Thymus (tissue), 11 donors: ENCODE measurements around the gene ADAMTS9. TPM values are rescaled to one million over a fixed set of nuclear protein-coding genes. Genes with fewer than 3 reads are reported as not detected.

Experiments
- DNase-seq, 9 donors: peaks; one replicate each; pipeline ENCODE4 v3.0.0-alpha.2; 2013; ENCODE audit warnings: low spot score in 9 of 9, low read depth in 6 of 9, missing footprints in 1 of 9
- H3K27ac ChIP-seq, 2 donors: one replicate each; pipeline ENCODE4 v1.5.1; 2013; ENCODE audit warnings: control low read depth in 1 of 2, low read depth in 1 of 2, low read length in 1 of 2, mild to moderate bottlenecking in 1 of 2, moderate library complexity in 1 of 2
- H3K27me3 ChIP-seq, 2 donors: one replicate each; pipeline ENCODE4 v1.5.1; 2013; ENCODE audit warnings: low read length in 1 of 2; ENCODE audit not compliant: control insufficient read depth in 2 of 2, insufficient read depth in 1 of 2
- H3K36me3 ChIP-seq, 2 donors: one replicate each; pipeline ENCODE4 v1.5.1; 2013; ENCODE audit warnings: low read length in 1 of 2, mild to moderate bottlenecking in 1 of 2, moderate library complexity in 1 of 2; ENCODE audit not compliant: control insufficient read depth in 2 of 2, insufficient read depth in 2 of 2
- H3K4me1 ChIP-seq, 2 donors: one replicate each; pipeline ENCODE4 v1.5.1; 2013; ENCODE audit warnings: low read length in 2 of 2; ENCODE audit not compliant: control insufficient read depth in 2 of 2, insufficient read depth in 2 of 2
- H3K4me3 ChIP-seq, 2 donors: one replicate each; pipeline ENCODE4 v1.5.1; 2013; ENCODE audit warnings: low read length in 2 of 2, control low read depth in 1 of 2, mild to moderate bottlenecking in 1 of 2
- H3K9me3 ChIP-seq, 2 donors: one replicate each; pipeline ENCODE4 v1.5.1; 2013; ENCODE audit warnings: low read length in 1 of 2, mild to moderate bottlenecking in 1 of 2; ENCODE audit not compliant: control insufficient read depth in 2 of 2, insufficient read depth in 1 of 2
- WGBS: extraction: QIAGEN DNeasy Blood & Tissue Kit; methylation state at CpG from one replicate; pipeline ENCODE4 v1.1.7; 2013; 5-methylcytosine and 5-hydroxymethylcytosine counted together
- polyA plus RNA-seq: library from polyadenylated mRNA; stranded (reverse); fragments of 200-250 nt; gene quantifications from one replicate; pipeline ENCODE4 v1.2.3, GENCODE V29; 2013
- total RNA-seq: library from RNA; stranded (reverse); fragments of 120-200 nt; gene quantifications from one replicate; pipeline ENCODE4 v1.2.4, GENCODE V29; 2013
- donor health status: healthy.

Gene ADAMTS9
- total and polyA plus RNA-seq, 2 donors = 3.7 to 8.0 TPM

GRCh38 chr3:64620020-64620419, 67.8 kb downstream of the ADAMTS9 start:
- Histone ChIP-seq H3K9me3 (no peaks in the 10 kb centered on the region), H3K36me3 (no peaks in the 10 kb centered on the region), H3K4me3 (no peak overlapping the region), H3K27me3 (no peaks in the 10 kb centered on the region), H3K27ac (no peak overlapping the region), H3K4me1 (no peaks in the 10 kb centered on the region)
- no peak for DNase-seq
- 92% methylated on average over 1 of the region's 1 CpG for whole genome bisulfite sequencing

DNA sequence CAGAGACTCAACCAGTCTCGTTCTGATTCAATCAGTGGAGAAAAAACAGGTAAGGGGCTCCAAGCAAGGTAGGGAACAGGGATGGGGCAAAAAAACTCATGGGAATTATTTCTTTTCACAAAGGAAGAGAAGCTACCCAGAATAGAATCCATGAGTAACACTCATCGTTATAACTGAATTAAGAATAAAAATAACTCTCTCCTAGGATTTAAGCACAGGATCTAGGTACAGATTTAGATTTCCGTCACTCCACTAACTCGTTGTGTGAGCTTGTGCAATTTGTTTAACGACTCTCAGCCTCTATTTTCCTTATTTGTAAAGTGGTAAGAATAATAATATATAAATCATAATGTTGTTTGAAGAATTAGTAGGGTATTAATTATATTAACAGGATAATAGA, 68.6 kb downstream of the ADAMTS9 start:
- Histone ChIP-seq H3K4me1 (no peaks in the 10 kb centered on the region), H3K9me3 (no peaks in the 10 kb centered on the region), H3K27ac (no peak overlapping the region), H3K4me3 (no peak overlapping the region), H3K27me3 (no peaks in the 10 kb centered on the region), H3K36me3 (no peaks in the 10 kb centered on the region)
- DNase-seq = no peak
- 94% methylated on average over 5 of the region's 5 CpGs for WGBS

DNA sequence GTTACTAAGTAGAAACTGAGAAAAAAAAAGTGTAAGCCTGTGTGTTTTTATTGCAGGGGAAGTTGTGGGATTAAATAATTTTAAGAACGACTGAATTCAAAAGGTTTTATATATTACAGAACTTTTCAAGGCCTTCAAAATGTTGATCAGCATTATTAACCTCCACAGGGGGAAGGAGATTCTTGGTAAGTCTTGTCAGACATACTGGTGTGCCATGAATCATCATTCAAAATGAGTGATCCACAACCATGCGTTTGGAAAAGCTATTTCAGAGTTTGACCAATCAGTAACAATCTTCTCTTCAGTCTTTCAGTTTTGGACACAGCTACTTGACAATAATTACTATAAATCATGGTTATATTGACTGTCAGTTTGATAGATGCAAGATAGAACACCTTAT, 70.2 kb downstream of the ADAMTS9 start:
- 53% methylated on average over 2 of the region's 2 CpGs for WGBS
- no peaks in the 10 kb centered on the region for H3K36me3 ChIP-seq

GRCh38 chr3:64616953-64617352, 70.8 kb downstream of the ADAMTS9 start:
- WGBS = 19% methylated on average over 2 of the region's 2 CpGs
- H3K4me1 ChIP-seq = no peaks in the 10 kb centered on the region
- no peak overlapping the region for H3K4me3 ChIP-seq
- no peak for DNase-seq
- H3K27me3 ChIP-seq = no peaks in the 10 kb centered on the region
- H3K27ac ChIP-seq = no peak overlapping the region
- no peaks in the 10 kb centered on the region for H3K9me3 ChIP-seq
- H3K36me3 ChIP-seq = no peaks in the 10 kb centered on the region

More for the DNA sequence above, 70.2 kb downstream of the ADAMTS9 start:
- no peak for DNase-seq
- Histone ChIP-seq H3K27ac (no peak overlapping the region), H3K9me3 (no peaks in the 10 kb centered on the region), H3K27me3 (no peaks in the 10 kb centered on the region), H3K4me1 (no peaks in the 10 kb centered on the region), H3K4me3 (no peak overlapping the region)

GRCh38 chr3:64612916-64613526, 74.8 kb downstream of the ADAMTS9 start:
- no peaks in the 10 kb centered on the region for H3K9me3 ChIP-seq
- no peak overlapping the region for H3K4me3 ChIP-seq
- H3K27ac ChIP-seq = no peak overlapping the region
- WGBS = 92% methylated on average over 11 of the region's 11 CpGs
- no peaks in the 10 kb centered on the region for H3K36me3 ChIP-seq
- DNase-seq = no peak
- no peaks in the 10 kb centered on the region for H3K4me1 ChIP-seq
- H3K27me3 ChIP-seq = no peaks in the 10 kb centered on the region

DNA sequence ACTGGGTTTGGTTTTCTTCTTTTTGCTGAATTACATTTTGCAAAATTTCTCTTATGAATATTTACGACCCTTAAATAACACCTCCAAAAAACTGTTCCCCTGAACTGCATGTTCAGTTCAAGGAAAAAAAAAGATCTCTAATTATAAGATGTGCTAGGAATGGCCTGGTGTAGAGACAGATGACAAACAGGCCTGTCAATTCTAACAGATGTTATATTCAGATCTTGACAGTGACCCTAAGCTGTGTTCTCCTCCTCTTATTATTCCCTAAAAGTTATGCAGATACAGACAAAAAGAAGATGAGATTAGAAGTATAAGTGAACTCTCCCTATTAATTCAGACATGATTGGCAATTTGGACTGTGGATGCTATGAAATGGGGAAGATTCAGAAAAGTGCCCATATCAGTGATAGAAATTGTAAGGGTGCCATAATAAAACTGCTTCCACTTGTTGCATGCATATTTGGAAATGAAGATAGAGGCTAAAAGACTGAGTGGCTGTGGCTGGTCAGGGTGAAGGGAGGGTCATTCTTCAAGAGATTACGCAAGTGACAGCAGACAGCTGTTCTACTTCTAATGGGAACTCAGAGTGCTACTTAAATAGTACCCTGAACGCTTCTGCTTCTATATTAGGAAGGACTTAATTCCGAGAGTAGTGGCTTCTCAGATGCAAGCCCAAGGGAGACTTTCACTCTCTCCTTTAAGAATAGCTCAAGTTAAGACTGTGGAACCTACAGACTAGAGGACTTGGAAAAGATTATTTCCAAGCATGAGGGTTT, 75.5 kb downstream of the ADAMTS9 start:
- Histone ChIP-seq H3K36me3 (no peaks in the 10 kb centered on the region), H3K27ac (no peak overlapping the region), H3K4me1 (no peaks in the 10 kb centered on the region), H3K9me3 (no peaks in the 10 kb centered on the region), H3K4me3 (no peak overlapping the region), H3K27me3 (no peaks in the 10 kb centered on the region)
- no peak for DNase-seq
- WGBS = 85% methylated on average over 4 of the region's 4 CpGs

- 96% methylated on average over 2 of the region's 2 CpGs for WGBS
- no peak for DNase-seq
- Histone ChIP-seq H3K27me3 (no peaks in the 10 kb centered on the region), H3K4me1 (no peaks in the 10 kb centered on the region), H3K4me3 (no peak overlapping the region), H3K36me3 (no peaks in the 10 kb centered on the region), H3K9me3 (no peaks in the 10 kb centered on the region), H3K27ac (no peak overlapping the region)
Observed at GRCh38 chr3:64608741-64609140, 79.1 kb downstream of the ADAMTS9 start.

GRCh38 chr3:64607032-64607551, 80.7 kb downstream of the ADAMTS9 start:
- H3K27me3 ChIP-seq = no peaks in the 10 kb centered on the region
- 94% methylated on average over 2 of the region's 2 CpGs for WGBS
- no peaks in the 10 kb centered on the region for H3K9me3 ChIP-seq
- no peaks in the 10 kb centered on the region for H3K36me3 ChIP-seq
- H3K4me1 ChIP-seq = no peaks in the 10 kb centered on the region
- DNase-seq = no peak
- H3K4me3 ChIP-seq = no peak overlapping the region
- H3K27ac ChIP-seq = no peak overlapping the region

DNA sequence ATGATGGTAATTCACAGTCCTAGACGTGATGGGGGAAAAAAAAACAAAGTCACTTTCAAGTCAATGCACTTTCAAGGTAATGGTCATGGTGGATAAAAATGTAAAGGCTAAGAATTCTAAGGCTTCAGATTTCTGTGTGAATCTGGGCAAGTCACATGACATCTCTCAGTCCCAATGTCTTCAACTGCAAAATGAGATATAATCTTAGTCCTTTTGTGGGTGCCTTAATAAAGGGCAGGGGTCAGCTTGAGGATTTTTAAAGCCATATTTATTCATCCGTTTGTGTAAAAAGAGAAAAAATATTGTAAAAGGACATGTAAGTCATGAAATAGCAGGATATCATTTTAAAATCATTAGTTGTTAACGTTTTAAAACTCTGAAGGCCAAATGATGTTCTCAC, 83.5 kb downstream of the ADAMTS9 start:
- 90% methylated on average over 3 of the region's 3 CpGs for WGBS
- no peaks in the 10 kb centered on the region for H3K9me3 ChIP-seq
- no peak for DNase-seq
- H3K27ac ChIP-seq = no peak overlapping the region
- no peaks in the 10 kb centered on the region for H3K4me1 ChIP-seq
- no peaks in the 10 kb centered on the region for H3K27me3 ChIP-seq
- H3K36me3 ChIP-seq = no peaks in the 10 kb centered on the region
- no peak overlapping the region for H3K4me3 ChIP-seq
